ENCODE measurements around the gene SNED1.
"Not testable (repeated sequence)": the region's sequence is repeated elsewhere in the genome, so short reads cannot be mapped to it uniquely, and the experiment has no call there.

Gene SNED1

DNA sequence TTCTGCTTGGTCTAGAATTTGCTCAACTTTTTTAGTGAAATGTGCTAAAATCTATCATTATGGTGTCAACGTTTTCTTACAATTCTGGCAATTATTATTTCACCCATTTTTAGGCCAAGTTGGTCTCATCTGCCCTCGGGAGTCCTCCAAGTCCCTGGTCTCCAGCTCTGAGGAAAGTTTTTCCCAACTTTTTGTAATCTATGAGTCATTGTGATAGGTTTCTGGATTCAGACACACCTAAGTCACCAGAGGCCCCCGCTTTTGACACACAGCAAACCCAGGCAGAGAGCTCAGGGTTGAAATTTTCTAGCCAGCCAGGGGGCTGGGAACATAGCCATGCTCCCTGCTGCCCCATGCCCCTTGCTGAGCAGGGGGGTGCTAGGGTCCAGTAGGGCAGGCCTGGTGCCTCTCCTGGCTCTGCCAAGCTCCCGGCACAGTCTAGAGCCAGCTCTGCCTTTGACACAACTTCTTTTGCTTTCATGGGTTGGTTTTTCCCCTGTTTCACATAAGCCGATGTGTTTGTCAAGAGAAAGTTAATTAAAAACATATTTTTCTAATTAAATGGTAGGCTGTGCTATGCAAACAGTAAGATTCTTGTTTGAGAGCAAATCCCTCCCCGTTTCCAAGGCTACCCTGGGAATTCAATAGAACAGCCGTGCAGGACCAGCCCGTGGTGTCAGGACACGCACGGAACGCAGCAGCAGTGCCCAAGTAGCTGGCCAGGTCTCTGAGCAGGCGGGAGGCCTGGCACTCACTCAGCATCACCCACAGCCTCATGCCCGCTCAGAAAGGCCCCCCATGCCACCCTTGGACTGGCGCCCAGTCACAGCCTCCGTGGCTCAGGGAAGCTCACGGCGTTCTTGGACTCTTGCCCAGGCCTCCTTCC lies 25.5 kb upstream of the SNED1 start:
- no peak for FAIRE-seq

DNA sequence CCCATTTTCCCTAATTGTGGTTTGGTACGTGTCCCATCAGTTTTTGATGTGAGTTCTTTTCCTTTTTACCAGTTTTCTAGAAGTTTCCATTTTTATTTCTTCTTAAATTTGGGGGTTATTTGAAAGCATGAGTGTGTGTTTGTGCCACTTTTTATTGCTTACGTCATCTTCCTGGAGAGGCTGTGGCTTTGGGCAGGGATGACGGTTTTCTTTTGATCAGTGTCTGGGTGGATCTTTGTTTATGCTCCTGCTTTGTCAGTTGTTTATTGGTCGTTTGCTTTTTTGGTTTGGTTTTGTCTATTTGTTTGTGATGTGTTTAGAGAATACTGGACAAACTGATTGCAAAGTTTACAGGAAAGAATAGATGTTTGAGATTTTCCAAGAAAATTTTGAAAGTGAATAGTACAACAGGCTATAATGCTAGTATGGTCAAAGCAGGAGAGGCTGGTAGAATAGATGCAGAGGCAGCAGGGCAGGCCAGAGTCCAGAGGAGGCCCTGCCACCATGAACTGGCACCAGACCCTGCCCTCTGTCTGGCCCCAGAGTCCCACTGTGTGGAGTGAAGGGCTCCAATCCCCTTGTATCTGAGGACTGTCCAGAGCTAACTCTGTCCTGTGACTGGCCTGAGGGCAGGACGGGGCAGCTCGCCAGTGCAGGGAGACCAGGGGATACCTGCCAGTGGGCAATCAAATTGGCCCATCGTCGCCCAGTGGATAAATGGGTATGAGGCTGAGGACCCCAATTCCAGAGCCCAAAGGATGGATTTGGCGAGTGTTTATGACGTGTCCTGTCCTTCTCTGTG lies 23.4 kb upstream of the SNED1 start:
- no peak for FAIRE-seq

DNA sequence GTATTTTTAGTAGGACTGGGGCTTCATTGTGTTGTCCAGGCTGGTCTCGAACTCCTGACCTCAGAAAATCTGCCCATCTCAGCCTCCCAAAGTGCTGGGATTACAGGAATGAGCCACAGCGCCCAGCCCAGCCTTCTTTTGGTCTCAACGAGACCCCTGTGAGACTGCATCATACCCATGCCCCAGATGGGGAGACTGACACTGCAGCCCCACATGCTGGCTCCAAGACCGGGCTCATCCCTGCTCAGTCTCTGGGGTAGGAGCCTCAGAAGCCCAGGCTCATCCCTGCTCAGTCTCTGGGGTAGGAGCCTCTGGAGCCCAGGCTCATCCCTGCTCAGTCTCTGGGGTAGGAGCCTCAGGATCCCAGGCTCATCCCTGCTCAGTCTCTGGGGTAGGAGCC lies 22.5 kb upstream of the SNED1 start:
- FAIRE-seq, result not testable (repeated sequence)

DNA sequence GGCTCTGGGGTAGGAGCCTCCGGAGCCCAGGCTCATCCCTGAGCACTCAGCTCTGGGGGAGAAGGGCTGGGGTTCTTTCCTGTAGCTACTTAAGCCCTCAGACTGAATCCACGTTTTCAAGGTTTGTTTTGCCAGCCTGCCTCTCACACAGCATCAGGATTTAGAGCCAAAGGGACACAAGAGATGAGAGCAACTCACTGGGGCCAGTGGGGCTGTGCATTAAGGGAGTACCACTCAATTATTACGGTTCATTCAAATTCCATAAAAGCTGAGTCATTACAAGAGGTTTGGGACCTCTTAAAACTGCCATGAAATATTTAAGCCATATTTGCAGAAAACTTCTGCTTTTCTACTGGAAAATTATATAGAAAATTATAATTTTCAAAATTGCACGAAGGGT lies 17.1 kb upstream of the SNED1 start:
- no peak for FAIRE-seq

DNA sequence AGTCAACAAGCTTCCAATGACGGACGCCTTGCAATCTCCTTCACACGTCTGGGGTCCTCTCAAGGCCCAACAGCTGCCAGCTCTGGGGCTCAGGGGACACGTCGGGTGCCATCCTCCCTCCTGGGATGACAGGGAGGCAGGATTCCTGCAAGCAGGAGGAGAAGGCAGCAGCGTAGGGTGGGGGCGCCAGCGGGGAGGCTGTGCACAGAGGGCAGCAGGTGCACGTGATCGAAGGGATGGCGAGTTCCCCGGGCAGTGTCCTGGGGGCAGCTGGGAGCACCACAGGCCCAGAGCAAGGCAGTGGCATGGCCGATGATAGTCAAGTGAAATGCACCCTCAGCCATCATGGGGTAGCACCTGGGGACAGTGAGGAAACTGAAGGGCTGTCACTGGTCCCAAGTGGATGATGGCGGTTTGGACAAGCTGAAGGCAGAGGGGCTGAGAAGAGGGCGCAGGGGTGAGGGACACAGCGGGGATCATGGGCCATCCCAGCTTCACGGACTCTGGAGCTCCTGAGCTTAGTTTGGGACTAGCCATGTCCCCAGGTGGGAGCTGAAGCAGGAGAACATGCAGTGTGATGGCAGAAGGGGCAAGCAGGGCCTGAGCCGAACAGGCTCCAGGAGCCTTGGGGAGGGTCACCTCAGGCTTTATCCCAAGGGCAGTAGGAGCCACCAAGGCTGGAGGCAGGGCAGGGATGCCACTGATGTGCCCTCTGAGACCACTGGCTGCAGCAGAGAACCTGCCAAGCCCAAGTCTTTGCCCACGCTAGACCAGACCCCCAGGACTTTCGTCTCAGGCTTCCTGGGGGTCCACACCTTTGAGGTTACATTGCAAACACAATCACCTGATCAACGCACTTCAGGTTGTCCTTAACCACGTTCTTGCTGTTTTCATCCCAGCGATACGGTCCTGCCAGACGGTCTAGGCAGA lies 16.3 kb upstream of the SNED1 start:
- no peak for FAIRE-seq

DNA sequence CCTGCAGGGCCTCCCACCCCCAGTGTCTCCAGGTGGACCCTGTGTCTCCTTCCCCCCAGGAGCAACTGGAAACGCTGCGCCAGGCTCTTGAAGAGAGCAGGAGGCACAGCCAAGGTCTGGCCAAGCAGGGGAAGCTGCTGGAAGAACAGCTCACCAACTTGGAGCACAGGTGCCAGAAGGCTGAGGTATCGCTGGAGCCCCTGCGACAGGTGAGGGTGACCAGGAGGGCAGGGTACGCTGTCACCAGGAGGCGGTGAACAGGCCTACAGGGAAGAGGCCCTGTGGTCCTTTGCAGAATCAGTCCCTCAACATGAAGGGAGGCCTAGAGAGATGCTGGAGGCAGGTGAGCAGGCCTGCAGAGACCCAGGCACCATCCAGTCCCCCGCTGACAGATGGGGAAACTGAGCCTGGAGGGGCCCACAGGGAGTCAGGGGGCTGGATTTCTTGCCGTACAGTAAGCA lies 15.6 kb upstream of the SNED1 start:
- no peak for FAIRE-seq

DNA sequence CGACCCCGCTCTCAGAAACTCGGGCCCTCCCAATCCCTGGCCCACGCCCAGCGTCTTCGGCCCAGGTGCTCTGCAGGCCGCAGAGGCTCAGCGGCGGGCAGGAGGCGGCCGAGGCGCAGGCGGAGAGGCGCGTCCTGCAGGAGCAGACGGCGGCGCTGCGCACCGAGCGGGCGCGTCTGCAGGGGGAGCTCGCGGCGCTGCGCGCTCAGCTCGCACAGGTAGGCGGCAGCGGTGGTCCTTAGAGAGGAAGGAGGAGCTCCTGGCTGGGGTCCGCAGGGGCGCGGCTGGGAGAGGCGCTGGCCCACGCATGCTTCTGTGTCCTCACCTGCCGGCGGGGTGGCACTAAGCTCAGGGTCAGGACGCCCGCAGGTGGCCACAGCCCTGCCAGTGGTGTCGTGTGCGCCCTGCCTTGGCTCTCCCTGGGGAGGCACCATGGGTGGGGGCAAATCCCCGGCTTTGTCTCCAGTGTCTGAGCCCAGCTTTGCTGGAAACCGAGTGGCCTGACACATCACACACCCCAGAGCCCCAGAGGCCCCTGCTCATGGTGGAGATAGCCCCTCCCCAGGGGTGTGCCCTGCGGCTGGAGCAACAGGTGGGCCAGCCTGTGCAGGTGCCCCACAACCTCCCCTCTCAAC lies 14.9 kb upstream of the SNED1 start:
- no peak for FAIRE-seq

DNA sequence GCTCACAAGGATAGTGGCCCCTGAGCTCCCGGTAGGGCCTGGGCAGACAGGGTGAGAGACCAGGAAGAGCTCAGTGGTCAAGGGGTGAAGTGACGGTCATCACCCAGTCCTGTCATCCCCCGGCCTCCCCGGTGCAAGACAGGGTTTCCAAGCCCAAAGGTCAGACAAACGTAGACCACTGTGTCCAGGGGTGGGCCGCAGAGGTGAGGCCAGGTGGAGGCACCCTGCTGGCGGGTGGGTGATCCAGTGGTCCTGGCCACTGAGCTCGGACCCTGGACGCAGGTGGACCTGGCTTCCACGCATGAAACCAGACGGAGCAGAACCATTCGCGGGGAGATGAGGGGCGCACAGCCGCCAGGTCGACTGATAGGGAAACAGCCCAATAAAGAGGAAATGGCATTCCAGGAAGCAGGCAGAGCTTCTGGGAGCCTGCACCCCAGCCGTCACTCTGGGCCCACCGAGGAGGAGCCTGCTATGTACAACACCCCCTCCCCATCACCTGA lies 14.4 kb upstream of the SNED1 start:
- FAIRE-seq, result no peak

DNA sequence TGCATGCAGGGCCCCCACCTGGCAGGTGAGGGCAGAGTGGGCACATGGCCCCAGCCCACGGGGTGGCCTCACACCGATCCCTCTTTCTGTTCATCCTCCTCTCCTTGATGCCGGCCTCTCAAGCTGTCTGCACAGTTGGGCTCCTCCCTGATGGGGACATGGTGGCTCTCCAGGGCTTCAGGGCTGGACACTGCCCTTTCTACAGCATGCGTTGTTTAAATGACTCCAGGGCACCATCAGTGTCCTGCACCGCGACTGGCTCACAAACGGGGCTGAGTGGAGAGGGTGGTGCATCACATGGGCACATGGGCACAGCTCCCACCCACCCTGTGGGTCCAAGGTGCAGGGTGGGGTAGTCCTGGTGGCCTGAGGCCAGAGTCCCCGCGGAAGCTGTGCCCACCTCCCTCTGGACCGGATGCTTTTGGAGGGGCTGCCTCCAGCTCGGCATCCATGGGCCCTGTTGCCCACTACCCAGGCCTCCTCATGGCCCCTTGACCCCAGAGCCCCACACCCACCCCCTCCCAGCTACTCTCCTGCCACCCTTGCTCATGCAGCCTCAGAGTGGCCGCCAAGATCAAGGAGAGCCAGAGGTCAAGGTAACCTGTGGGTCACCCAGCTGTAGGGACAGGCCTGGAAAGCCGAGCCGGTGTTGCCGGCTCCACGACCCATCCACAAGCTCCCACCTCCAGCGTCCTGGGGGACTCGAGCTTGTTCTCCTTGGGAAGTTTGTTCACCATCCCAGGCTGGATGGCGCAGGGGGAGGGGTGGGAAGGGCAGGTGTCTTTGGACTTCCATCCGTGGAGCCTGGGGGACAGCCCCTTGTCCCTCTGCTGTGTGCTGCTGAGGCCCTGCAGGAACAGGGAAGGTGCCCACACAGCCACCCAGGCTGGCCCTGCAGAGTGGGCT lies 12.3 kb upstream of the SNED1 start:
- no peak for FAIRE-seq

DNA sequence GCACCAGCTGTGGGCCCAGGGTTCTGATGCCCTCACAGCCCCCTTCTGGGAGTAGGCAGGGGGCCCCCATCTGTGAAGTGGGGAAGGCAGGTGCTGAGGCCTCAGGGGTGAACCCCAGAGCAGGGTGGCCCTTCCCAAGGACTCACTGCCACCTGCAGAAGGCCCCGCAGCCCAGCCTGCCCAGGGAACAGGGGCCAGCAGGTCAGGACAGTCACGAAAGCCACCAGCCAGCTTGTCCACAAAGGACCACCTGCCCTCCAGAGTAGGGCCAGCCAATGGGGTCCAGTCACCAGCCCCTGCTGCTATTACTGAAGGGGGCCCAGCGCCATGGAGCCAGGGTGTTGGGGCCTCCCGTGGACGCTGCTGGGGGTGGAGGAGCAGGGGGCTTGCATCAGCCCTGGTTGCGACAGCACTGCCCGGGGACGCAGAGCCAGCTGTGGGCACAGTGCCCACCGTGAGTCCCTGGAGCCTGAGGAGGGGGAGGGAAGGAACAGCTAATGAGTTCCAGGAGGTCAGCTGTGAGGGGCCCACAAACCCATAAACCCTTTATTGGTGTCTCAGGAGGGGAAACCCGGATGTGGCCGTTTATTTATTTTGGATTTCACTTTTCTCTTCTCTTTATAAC lies 11.5 kb upstream of the SNED1 start:
- FAIRE-seq, result no peak

DNA sequence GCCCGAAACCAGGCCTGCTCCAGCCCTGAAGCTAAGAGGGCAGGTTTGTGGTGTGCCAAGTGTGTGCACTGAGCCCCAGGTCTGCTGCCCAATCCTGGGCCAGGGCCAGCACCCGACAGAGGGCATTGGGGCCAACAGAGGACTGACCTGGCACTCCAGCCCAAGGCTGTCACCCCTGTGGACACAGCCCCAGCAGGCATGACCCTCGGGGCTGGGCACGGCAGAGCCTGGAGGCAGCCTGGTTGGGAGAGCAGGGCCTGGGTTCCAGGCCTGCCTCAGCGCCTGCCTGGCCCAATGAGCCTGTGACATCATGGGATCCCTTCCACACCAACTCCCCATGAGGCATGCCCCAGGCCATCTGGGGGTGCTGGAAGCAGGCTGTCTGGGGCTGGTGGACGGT lies 10.8 kb upstream of the SNED1 start:
- FAIRE-seq, result no peak

DNA sequence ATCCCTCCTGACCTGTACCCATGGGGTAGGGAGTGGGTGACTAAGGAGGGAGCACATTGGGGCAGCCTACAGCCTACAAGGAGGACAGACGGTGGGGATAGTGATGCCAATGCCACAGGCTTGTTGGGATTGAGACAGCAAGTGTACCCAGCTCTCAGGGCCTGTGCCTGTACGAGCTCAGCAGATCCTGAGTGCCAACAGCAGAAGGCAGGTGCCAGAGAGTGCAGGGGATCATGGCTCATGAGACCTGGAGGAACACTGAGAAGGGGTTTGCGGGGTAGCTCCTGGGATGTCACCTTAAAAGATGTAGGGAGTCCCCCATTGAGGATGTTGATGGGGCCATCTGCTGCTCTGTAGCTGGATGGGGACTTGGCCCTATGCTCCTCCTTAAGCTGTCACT lies 10.3 kb upstream of the SNED1 start:
- FAIRE-seq, result no peak

DNA sequence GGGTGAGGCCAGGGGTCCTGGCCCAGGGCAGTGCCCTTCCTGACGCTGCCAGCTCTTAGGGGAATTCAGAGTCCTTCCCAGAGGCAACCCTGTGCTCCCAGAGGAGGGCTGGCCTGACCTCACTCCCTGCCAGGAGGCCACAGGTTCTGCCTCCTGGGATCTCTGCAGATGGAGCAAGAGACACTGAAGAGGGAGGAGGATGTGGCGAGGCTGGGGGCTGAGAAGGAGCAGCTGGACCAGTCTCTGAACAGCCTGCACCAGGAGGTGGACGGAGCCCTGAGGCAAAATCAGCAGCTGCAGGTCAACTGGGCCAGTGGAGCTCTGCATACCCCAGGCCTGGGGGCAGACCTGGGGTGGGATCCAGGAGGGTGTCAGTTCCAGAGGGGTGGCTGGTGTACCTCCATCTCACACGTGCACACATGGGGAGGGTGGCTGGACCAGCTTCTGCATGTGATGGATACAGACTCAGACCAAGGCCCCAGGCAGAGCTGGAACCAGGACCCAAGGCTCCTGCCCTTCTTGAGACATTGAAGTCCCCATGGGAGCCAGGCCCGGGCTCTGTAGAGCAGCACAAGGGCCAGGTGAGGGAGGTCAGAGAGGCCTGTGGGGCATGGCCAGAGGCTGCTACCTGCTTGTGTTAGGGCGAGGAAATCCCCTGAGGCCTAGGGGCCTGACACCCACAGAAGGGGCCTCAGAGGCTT lies 9.7 kb upstream of the SNED1 start:
- no peak for FAIRE-seq

DNA sequence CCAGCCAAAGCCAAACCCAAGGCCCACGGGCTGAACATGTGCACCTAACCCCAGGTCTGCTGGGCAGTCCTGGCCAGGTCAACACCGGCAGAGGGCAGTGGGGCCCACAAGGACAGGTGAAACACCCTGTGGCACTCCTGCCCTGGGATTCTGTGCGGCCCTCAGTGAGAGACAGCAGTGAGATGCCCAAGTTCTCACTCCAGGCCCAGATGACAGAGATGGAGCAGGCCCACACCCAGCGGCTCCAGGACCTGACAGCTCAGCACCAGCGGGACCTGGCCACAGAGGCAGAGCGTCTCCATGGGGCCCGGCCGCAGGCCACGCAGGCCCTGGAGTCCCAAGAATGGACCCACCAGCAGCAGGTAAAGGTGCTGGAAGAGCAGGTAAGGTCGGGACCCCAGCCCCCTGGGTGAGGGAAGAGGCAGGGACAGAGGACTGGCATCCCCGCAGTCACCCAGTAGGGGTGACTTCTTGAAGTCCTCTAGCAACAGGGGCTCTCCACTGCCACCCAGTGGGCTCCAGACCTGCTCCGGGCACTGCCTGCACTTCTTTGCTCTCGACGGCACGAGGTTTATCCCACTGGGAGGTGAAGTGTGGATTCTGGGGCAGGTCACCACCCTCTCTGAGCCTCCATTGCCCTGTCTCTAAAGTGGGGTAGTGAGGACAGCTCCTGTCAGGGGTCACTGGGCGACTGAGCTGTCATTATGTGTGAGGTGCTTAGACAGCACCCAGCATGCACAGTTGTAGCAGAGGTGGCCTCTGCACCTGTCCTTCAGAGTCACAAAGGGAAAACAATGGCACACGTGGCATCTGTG lies 8.8 kb upstream of the SNED1 start:
- no peak for FAIRE-seq

DNA sequence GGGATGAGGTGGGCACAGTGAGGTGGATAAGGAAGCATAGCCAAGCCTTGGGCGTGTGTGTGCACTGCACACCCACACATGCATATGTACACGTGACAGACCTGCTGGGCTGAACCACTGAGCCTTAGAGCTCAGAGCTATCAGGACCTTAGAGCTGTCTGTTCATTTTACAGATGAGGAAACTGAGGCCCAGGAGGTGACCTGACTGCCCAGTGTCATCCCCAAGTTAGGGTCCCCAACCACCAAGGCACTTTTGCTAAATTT lies 8.2 kb upstream of the SNED1 start:
- no peak for FAIRE-seq

DNA sequence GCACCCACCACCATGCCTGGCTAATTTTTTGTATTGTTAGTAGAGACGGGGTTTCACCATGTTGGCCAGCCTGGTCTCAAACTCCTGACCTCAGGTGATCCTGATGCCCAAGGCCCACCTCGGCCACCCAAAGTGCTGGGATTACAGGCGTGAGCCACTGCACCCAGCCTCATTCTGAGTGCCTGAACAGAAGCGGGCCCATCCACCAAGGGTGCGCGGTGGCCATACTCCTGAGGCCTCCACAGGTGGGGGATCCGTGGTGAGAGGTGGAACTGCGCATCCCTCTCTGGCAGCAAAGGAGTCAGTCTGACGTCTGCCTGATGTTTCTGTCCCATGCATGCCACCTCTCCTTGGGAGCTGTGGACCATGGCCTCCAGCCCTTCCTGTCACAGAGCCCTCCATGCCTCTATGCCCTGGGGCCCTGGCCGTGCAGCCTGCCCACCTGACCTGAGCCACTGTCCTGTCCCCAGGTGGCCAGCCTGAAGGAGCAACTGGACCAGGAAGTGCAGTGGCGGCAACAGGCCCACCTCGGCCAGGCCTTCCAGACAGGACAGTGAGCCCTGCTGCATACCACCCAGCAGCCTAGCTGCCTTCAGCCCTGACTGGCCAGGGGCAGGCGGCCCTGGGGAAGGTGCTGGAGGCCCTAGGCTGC lies 7.6 kb upstream of the SNED1 start:
- FAIRE-seq, result no peak

DNA sequence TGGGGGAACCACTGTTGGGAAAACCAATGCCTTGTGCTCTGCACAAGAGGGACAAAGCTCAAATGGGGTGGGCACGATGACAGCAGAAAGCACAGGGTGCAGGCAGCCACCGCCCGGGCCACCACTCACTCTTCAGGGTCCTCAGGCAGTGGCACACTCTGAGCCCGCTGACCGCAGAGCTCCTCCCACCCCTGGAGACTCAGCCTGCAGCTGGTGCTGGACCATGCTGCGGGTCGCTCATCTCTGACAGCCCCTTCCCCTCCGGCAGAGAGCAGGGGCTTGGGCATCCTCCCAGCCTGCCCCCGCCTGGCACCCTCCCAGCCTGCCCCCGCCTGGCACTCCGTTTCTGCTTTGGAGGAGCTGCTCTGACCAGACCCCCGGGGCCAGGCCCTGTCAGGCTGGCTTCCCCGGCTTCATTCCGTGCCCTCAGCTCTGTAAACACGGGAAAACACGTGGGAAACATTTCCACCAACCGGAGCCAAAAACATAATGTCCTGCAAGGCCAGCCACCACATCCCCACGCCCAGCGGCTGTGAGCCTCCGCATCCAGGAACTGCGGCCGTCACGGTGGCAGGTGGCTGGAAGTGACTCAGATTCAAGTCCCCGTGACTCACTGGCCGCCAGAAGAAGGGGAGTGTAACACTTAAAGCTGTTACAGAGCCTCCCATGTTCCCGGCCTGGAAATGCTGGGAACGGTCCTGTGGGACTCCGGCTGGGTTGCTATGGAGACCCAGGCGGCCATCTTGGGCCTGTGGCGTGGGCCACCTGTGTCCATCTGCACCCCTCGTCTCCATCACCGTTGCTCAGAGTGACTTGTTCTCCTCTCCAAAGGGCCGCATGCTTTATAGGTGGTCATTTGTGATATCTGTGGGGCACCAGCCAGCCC lies 6.8 kb upstream of the SNED1 start:
- FAIRE-seq, result no peak

Data from colon (tissue), 2 donors.